NCI-H345 treated with DMSO at 0.1 percent for 48 hours (cell line): Measurements from ENCODE around the gene LDB2.

Experiments
- DNase-seq: peaks from one replicate; lab custom pipeline; 2025; ENCODE audit not compliant: unreplicated experiment; lab: John Stamatoyannopoulos, UW

LDB2 gene

DNA sequence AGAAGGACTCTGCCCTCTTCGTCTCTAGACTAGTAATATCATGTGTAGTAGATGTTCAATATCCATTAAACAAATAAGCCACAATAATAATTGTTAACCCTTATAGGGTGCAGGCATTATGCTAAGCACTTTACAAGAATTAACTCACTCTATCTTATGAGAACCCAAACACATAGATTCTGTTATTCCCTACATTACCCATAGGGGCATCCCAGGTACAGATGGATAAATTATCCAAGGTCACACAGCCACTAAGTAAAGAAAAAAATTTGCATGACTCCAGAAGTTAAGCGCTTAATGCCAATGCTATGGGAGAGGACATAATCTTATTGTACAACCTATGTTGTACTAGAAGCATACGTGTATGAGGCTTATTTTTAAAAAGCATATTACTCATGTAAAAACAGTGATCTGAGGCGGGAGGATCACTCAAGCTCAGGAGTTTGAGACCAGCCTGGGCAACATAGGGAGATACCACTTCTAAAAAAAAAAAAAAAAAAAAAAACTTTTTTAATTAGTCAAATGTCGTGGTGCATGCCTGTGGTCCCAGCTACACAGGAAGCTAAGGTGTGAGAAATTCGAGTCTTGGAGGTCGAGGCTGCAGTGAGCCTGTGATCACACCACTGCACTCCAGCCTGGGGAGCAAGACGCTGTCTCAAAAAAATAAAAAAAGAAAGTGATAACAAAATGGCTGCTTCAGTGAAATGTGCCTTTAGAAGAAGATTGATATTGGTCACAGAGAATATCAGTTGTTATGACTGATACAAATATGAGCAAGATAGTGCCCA, 13.6 kb downstream of the LDB2 start:
- no peak for DNase-seq

DNA sequence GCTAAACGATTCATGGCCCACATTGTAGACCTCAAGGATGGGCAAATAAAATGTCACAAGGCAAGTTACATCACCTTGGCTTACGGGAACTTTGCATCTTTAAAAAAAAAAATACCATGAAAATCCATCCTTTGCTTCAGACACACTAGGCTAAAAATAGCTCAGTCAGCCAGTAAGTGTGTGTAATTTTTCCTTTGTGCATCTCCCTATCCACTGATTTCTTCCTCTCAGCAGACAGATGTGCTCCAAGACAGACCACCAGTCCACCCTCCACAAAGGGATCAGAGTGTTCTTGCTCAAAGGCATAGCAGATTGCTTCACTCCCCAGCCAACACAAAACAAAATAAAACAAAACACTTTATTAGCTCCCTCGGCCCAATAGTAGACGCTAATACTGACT, 14.6 kb downstream of the LDB2 start:
- no peak for DNase-seq

DNA sequence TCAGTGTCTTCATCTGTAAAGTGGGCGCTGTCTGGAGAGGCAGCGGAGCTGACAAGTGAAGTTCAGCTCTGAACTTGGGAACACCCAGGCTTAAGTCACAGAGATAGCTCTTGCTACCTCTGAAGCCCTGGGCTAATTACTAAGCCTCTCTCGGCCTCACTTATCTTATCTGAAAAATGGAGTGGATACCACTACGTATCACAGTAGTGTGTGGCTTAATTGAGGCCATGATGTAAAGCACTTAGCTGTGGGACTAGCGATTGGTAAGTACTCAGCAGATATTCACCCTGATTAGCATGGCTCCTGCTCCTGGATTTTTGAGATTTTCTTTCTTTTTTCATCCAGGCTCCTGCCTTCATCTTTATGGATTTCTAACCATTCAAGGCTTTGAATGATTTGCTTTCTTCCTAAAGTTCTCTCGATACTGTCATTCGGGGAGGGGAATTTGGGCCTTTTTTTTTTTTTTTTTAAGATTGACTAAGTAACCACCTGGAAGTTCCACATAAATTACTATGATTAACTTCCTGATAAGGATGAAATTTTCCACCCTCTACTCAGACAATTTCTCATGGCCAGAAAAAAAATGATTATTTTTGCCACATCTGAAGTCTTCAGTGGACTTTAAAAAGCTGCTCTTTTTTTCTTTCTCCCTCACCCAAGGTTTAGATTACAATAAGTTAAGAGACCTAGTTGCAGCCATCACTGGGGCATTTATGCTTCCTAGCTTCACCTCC, 17.1 kb downstream of the LDB2 start:
- no peak for DNase-seq

DNA sequence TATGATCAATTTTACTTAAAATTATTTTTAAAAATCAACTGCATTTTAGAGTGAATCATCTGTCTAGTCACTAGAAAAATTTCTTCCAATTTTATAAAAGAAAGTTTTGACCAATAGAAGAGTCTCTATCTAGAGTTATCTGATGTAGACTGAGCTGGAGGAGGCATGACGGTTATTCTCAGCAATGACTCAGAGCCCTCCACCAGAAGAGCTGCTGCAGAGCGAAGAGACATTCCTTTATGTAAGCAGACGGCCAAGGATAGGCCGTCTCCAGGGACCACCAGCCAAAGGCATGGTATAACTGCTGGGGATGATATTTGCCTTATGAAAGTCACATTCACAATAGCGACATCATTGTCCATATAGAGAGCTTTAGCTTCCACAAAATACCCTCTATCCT, 23.0 kb downstream of the LDB2 start:
- no peak for DNase-seq

DNA sequence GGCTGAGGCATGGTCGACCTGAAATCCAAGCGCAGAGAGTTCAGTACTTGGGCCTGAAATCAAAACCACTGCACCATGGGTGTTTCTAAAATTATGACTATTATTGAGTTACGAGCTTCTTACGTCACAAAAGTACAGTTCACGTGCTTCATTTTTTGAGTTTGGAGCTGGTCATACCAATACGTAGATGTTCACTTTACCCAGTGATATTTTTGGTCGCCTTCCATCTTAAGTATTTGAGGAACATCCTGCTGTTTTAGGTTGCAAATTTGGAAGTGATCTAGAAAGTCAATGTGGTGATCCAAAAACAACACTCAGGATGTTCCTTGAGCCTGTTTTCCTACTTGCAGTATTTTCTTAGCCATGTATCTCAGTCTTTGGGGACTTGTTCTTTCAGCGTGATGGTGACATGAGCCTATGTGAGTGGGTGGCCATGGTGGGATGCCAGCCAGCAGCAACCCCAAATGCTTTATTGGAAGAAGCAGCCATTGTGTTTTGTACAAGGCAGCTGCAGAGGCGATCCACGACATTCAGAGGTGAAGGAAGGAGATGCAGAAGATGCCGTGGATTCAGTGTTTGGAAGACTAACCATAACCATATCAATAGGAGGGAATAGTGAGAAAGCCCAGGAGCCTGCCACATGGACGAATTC, 28.7 kb downstream of the LDB2 start:
- no peak for DNase-seq

DNA sequence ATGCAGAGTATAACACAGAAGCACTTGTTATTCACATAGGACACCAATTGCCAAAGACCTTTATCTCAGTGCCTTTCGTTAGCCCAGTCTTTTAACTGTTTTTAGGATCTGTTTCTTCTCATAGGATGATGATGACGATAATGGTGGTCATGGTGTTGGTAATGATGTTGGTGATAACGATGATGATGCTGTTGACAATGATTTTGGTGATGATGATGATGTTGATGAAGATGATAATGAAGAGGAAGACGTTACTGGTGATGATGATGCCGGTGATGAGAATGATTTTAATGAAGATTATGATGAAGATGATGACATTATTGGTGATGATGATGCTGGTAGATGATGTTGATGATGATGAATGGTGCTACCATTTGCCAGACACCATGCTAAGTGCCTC, 29.8 kb downstream of the LDB2 start:
- no peak for DNase-seq

DNA sequence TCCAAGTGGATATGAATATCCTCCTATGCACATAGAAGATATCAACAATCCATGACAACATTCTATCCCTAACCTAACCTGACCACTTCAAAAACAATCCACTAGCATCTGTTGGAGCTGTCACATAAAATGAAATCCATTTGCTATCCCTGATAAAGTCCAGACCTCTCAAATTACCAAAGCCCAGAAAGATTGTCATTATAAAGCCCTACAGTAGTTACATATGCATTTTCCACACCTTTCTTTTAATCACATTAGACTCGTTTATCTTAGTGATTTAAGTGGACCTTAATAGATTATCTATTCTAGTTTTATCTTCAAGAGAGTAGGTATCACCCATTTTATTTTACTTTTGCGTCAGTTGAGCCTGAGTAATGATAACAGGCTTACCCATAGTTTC, 30.6 kb downstream of the LDB2 start:
- DNase-seq = no peak

DNA sequence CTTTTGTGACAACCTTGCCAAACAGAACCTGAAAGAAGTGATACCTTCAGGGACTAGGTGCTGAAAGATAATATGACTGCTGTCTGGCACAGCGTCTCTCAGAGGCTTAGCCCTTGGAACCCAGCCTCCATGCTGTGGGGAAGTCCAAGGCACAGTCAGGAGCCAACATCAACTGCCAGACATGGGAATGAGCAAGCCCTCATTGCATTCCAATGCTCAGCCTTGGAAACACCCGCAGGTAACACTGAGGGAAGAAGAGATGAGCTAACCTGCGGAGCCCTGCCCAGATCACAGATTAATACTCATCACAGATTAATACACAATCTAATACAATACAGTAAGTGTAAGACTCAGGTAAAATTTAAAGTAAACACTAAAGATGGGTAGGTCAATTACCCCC, 31.5 kb downstream of the LDB2 start:
- no peak for DNase-seq

DNA sequence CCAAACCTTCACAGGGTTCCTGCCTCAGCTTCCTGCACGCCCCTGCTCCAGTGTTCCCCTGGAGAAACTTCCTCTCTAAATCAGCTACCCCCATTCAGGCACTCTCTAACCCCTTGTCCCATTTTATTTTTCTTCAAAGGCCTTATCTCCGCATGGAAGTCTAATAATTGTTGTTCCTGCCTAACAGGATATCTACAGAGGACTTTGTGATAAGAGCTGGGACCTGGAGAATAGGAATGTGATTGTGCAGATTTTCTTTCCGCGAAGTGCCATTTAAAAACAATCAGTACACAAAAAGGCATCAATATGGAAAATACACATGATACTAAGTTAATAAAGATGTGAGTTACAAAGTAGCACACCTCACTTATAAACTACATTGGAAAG, 32.6 kb downstream of the LDB2 start:
- no peak for DNase-seq

DNA sequence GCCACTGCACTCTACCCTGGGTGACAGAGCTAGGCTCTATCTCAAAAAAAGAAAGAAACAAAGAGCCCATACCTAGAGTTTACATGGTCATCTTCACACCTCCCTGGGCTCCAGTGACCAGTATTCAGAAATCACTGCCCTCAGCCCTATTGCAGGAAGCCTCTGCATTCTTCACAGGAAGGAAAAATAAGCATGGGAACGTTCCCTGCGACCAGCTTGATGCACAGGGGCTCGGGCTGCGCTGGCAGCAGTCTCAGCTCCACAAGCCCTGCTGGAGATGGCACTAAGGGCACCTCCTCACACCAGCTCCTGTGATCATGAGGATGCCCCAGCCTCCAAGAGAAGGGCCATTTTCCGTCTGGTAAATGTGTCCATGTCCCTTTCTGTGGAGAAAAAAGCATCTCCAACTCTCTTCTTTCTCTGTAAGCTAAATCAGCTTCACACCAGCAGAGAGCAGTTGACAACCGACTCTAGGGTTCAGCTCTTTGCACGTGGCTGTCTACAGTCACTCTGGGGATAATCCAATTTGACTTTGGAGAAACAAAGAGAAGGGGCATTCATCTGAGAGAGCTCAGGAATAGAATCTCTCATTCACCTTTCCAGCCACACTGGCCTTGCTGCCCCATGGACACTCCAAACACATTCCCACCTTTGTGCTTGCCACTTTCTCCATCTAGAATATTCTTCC, 33.1 kb downstream of the LDB2 start:
- no peak for DNase-seq

DNA sequence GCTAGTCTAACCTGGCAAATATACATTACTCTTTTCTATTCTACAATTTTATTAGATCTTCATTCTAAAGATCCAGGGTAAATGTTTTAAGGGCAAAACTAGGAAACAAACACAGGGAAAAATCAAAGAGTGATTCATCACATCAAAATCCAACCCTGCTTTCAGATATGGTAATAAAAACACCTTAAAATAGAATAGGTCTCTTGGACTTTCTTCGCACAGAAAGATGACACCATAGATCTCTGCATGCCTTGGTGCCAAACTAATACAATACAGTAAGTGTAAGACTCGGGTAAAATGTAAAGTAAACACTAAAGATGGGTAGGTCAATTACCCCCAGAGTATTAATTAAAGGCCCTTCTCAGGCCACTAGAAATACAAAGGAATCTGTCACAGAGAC, 34.2 kb downstream of the LDB2 start:
- no peak for DNase-seq

DNA sequence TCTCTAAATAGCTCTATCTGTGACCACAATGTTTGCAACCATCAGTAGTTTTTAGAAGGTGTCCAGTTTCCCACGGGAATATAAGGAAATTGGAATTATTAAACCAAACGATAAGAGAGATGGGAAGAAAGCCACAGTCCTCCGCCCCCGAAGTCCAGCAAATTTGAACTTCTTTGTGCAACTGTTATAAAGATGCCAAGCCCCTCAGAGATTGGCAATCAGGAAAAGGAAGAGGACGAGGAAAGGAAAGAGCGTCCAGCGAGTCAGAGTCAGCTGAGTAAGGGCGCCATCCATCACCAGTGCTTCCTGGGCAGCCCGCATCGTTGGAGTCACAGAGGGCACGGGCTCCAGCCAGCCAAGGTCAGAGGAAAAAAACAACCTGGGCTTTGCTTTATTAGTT, 35.7 kb downstream of the LDB2 start:
- DNase-seq = no peak

DNA sequence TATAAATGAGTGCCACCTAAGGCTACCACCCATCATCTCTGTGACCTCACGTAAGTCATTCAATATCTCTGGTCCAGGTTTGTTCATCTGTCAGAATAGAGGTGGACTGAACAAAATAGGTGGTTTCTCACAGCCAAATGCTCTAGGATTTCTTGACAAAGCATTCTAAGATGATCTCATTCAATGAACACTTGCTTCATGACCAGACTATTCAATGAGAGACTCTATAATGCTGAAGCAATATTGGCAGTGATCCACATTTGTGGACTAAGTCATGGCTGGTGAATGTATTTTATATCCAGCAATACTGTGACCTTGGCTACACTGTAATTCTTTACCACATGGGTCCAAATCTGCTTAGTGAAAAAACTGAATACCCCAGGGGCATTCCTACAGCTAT, 37.9 kb downstream of the LDB2 start:
- DNase-seq = no peak

DNA sequence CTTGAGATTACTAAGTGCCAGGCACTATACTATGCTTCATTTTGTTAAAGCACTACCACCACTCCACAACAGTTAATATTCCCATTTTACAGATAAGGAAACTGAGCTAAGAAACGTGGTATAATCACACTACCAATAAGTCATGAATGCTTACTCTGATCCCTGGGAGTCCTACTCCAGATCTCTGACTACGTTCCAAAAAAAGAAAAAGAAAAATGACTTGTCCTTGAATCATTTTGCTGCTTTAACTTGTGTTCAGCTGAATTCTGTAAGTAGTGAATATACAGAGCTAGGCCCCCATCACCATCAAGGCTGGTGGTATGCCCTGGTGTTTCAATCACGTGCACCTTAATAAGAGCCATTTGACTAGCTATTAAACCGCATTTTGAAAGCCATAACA, 39.4 kb downstream of the LDB2 start:
- DNase-seq = no peak

DNA sequence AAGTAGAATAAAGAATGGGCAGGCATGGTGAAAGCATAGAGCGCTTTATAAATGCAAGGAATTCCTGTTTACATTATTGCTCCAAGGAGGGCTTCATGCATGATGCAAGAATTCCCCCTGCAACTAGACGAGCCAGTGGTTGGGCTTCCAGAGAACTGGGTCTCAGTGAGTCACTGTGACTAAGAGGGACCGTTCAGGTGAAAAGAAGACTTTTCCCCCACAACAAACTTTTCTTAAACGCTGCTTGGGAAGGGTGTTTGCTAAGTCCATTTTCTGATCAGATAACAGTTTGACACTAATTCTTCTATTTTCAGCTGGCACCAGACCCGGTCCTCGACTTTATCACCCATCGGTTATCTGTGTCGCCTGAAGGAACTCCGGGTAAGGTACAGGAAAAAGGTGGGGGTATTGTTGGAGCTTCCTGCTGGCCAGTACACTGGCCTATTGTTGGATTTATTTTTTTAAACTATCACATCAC, 40.1 kb downstream of the LDB2 start:
- no peak for DNase-seq

DNA sequence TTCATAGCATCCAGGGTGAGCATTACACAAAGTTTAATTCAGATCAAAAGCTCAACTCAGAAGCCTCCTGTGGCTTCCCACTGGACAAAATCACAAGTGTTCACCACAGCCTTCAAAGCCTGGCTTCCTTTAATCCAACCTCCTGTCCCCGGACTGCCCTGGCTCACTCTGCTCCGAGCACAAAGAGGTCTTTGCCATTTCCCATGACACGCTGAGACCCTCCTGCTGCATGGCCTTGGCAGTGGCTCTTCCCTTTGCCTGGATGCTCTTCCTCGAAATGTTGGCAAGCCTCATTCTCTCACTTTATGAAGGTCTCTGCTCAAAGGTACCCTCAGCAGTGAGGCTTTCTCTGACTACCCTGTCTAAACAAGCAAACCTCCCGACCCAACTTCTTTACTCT, 41.0 kb downstream of the LDB2 start:
- no peak for DNase-seq

DNA sequence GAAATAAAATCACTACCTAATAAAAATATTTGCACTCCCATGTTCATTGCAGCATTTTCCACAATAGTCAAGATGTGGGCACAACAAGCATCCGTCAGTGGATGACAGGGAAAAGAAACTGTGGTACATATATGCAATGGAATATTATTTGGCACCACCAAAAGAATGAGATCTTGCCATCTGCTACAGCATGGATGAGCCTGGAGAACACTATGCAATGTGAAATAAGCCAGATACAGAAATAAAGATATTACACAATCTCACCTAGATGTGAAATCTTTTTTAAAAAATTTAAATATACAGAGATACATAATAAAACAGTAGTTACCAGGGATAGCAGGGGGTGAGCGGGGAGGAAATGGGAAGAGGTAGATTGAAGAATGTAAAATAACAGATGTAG, 44.8 kb downstream of the LDB2 start:
- no peak for DNase-seq

DNA sequence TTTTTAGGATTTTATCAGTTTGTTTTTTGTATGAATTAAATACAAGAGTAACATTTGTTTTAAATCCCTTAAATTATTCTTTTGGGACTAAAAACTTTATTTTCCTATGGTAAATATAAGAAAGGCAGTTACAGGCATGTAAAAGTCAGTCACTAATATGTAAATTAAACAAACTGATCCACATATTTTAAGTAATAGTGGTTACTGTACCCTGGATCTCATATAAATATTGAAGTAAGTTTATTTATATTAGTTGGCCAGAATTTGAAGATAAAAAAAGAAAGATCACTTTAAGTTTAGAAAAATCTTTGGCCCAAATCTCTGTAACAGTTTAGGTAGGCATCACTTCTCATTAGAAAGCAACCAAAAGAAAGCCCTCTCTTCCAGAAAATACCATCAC, 45.8 kb downstream of the LDB2 start:
- no peak for DNase-seq

DNA sequence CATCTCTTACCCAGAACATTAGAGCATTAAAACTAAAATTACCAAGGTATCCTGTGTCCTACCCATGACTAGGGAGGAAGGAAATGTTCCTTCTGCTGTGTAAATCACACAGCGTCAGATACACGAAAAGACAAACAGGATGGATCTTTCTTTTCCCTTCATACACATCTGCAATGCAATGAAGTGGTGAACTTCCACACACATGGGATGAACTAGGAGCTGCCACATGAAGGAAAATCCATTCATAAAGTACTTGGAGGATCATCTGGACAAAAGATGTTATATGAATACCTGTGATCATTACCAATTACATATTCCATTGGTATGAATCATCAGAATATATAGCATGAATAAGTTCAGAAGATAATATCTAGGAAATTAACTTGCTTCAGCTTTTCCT, 46.2 kb downstream of the LDB2 start:
- no peak for DNase-seq

DNA sequence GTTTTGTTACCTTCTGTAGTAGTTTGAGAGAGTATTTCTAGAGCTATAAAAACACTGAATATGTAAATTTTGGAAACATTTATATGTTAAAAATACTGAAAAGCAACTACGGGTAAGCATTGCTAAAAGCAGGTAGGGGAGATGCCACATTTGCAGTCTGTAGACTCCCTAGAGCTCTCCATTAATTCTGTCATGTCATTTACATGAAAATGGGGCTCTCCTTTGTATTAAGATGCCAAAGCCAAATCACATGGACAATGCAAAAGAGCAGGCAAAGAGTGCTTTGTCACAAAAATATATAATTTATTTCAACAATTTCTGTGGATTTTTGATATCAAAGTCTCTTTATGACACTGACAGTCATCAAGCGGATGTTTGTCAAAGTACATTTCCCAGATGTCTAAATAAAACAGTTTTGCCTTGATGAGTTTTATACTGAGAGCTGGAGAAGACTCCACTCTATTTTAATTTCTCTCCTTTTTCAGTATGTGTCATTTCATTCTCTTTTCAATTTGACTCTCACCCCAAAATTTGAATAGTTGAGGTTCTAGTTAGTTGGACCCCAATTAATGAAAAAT, 51.8 kb downstream of the LDB2 start:
- no peak for DNase-seq
